Neural cell (in vitro differentiated cells): Measurements from ENCODE around the gene RSAD1. TPM values are rescaled to one million over a fixed set of nuclear protein-coding genes. Genes with fewer than 3 reads are reported as not detected.

Source experiments
- H2AFZ ChIP-seq: fragments of 200-600, 300-800 bp; sonication (generic), shearing (Covaris generic); 2 replicates; pipeline ENCODE4 v1.6.0; 2014; ENCODE audit warnings: low read depth, mild to moderate bottlenecking, antibody characterized with exemption, low read length, moderate library complexity
- H3F3A ChIP-seq: fragments of 200-600 bp; shearing (Covaris generic); 2 replicates; pipeline ENCODE4 v1.6.1; 2016; ENCODE audit warnings: mild to moderate bottlenecking, moderate library complexity, mixed read lengths, antibody characterized with exemption, low read length; ENCODE audit not compliant: insufficient read depth, poor library complexity, severe bottlenecking
- H3K27ac ChIP-seq: fragments of 200-600, 300-800 bp; sonication (generic), shearing (Covaris generic); 2 replicates; pipeline ENCODE4 v1.5.1; 2014; ENCODE audit warnings: mild to moderate bottlenecking, low read length, moderate library complexity
- H3K27me3 ChIP-seq: fragments of 300-800, 200-600 bp; sonication (generic), shearing (Covaris generic); 2 replicates; pipeline ENCODE4 v1.6.0; 2014; ENCODE audit warnings: mild to moderate bottlenecking, low read depth, low read length, moderate library complexity; ENCODE audit not compliant: insufficient read depth
- H3K36me3 ChIP-seq: fragments of 300-800, 200-600 bp; sonication (generic), shearing (Covaris generic); 2 replicates; pipeline ENCODE4 v1.5.1; 2014; ENCODE audit warnings: mild to moderate bottlenecking, antibody characterized with exemption, low read length, moderate library complexity; ENCODE audit not compliant: insufficient read depth
- H3K4me2 ChIP-seq: fragments of 300-800, 200-600 bp; sonication (generic), shearing (Covaris generic); 2 replicates; pipeline ENCODE4 v1.6.0; 2014; ENCODE audit warnings: mild to moderate bottlenecking, low read length
- H3K4me3 ChIP-seq: fragments of 300-800, 200-600 bp; sonication (generic), shearing (Covaris generic); 2 replicates; pipeline ENCODE4 v1.5.1; 2014; ENCODE audit warnings: mild to moderate bottlenecking, low read length, moderate library complexity
- H3K79me2 ChIP-seq: fragments of 200-600 bp; shearing (Covaris generic); replicated peaks from 2 replicates; pipeline ENCODE4 v1.6.0; 2014; ENCODE audit warnings: mild to moderate bottlenecking, low read length, moderate library complexity; ENCODE audit not compliant: insufficient read depth
- H3K9ac ChIP-seq: fragments of 300-800, 200-600 bp; sonication (generic), shearing (Covaris generic); 2 replicates; pipeline ENCODE4 v1.6.1; 2016; ENCODE audit warnings: mild to moderate bottlenecking, low read length, mixed read lengths
- H3K9me2 ChIP-seq: fragments of 200-600 bp; shearing (Covaris generic); 2 replicates; pipeline ENCODE4 v1.6.1; 2016; ENCODE audit warnings: mild to moderate bottlenecking, low read length, mixed read lengths; ENCODE audit not compliant: insufficient read depth
- H3K9me3 ChIP-seq: fragments of 200-600, 300-800 bp; sonication (generic), shearing (Covaris generic); 2 replicates; pipeline ENCODE4 v1.6.1; 2016; ENCODE audit warnings: mild to moderate bottlenecking, mixed run types, low read length, moderate library complexity, mixed read lengths
- H4K20me1 ChIP-seq: fragments of 200-600 bp; shearing (Covaris generic); 2 replicates; pipeline ENCODE4 v1.6.1; 2016; ENCODE audit warnings: mild to moderate bottlenecking, mixed run types; ENCODE audit not compliant: insufficient read depth
- CTCF ChIP-seq: fragments of 450-650 bp; IDR thresholded peaks from 2 replicates; pipeline ENCODE4 v1.5.1; 2014; ENCODE audit warnings: antibody characterized with exemption, mild to moderate bottlenecking, moderate library complexity; ENCODE audit not compliant: poor library complexity, severe bottlenecking
- EP300 ChIP-seq: fragments of 450-650 bp; conservative IDR thresholded peaks from 2 replicates; pipeline ENCODE4 v1.6.1; 2014; ENCODE audit warnings: antibody characterized with exemption, mild to moderate bottlenecking, moderate library complexity; ENCODE audit not compliant: poor library complexity, severe bottlenecking
- EZH2 ChIP-seq: fragments of 200-600, 300-800 bp; shearing (Covaris generic), sonication (generic); IDR thresholded peaks from 2 replicates; pipeline ENCODE4 v1.6.1; 2014; ENCODE audit warnings: antibody characterized with exemption, low read length, borderline replicate concordance, mild to moderate bottlenecking; ENCODE audit not compliant: insufficient read depth, poor library complexity, severe bottlenecking
- MXI1 ChIP-seq: fragments of 450-650 bp; conservative IDR thresholded peaks from 2 replicates; pipeline ENCODE4 v1.6.1; 2014; ENCODE audit warnings: antibody characterized with exemption, mild to moderate bottlenecking; ENCODE audit not compliant: poor library complexity, severe bottlenecking
- POLR2AphosphoS5 ChIP-seq: IDR thresholded peaks from 2 replicates; pipeline ENCODE4 v1.6.1; 2012
- RAD21 ChIP-seq: fragments of 450-650 bp; conservative IDR thresholded peaks from 2 replicates; pipeline ENCODE4 v1.6.1; 2014; ENCODE audit warnings: antibody characterized with exemption, mild to moderate bottlenecking, moderate library complexity
- REST ChIP-seq: IDR thresholded peaks from 2 replicates; pipeline ENCODE4 v1.6.1; 2012; ENCODE audit warnings: borderline replicate concordance
- SMC3 ChIP-seq: fragments of 450-650 bp; conservative IDR thresholded peaks from 2 replicates; pipeline ENCODE4 v1.6.1; 2014; ENCODE audit warnings: antibody characterized with exemption, mild to moderate bottlenecking, moderate library complexity; ENCODE audit not compliant: poor library complexity
- TAF1 ChIP-seq: IDR thresholded peaks from 2 replicates; pipeline ENCODE4 v1.6.1; 2012; ENCODE audit warnings: low read depth
- polyA plus RNA-seq: library from polyadenylated mRNA; depleted of rRNA; stranded (reverse); fragments of >200 nt; gene quantifications from 2 replicates; pipeline ENCODE4 v1.2.3, GENCODE V29; 2014

The RSAD1 gene
- polyA plus RNA-seq, 1 donor from 2014 or later: 61.9 TPM

DNA sequence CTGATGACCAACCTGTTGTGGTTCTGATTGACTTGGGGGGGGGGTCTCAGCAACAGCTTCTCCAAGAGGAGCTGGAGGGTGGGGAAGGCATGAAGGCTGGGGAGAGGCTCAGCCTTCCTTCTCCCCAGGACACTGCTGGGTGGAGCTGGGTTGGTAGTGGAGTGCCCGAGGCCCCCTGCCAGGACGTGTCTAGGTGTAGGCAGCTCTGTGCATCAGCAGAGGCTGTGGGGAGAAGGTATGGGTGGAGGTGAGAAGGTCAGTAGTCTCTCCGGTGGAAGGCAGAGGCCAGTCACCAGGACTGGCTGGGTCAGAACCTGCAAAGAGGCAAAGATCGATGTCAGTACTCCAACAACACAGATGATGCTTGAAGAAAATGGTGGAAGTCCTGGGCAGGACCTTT, 13.9 kb upstream of the RSAD1 start:
- H3K27me3 ChIP-seq: peaks cover 24% of the 10 kb centered on the region
- H3K4me2 ChIP-seq: no peak overlapping the region
- no peaks in the 10 kb centered on the region for H3K79me2 ChIP-seq
- no peak overlapping the region for H2AFZ ChIP-seq
- no peaks in the 10 kb centered on the region for H3K9me2 ChIP-seq
- H3K27ac ChIP-seq: no peak overlapping the region
- H3F3A ChIP-seq: no peaks in the 10 kb centered on the region
- TF ChIP-seq SMC3 (no peak), EP300 (no peak), REST (no peak), POLR2AphosphoS5 (no peak), RAD21 (no peak), EZH2 (no peak), TAF1 (no peak)
- no peaks in the 10 kb centered on the region for H3K36me3 ChIP-seq
- H4K20me1 ChIP-seq: no peaks in the 10 kb centered on the region
- H3K9me3 ChIP-seq: no peaks in the 10 kb centered on the region
- no peak overlapping the region for H3K4me3 ChIP-seq
- H3K9ac ChIP-seq: no peak overlapping the region

GRCh38 chr17:50465171-50465570, 13.5 kb upstream of the RSAD1 start:
- H3F3A ChIP-seq: no peaks in the 10 kb centered on the region
- H4K20me1 ChIP-seq: no peaks in the 10 kb centered on the region
- peaks cover 27% of the 10 kb centered on the region for H3K27me3 ChIP-seq
- TF ChIP-seq EP300: no peak
- TF ChIP-seq CTCF: no peak
- TF ChIP-seq TAF1: no peak
- no peak for TF ChIP-seq EZH2
- TF ChIP-seq REST: no peak
- no peak for TF ChIP-seq MXI1
- TF ChIP-seq RAD21: no peak
- TF ChIP-seq POLR2AphosphoS5: no peak
- no peak for TF ChIP-seq SMC3
- H3K27ac ChIP-seq: no peak overlapping the region
- H3K9me3 ChIP-seq: no peaks in the 10 kb centered on the region
- no peaks in the 10 kb centered on the region for H3K36me3 ChIP-seq
- H3K79me2 ChIP-seq: no peaks in the 10 kb centered on the region
- no peak overlapping the region for H3K4me2 ChIP-seq
- H2AFZ ChIP-seq: no peak overlapping the region
- no peak overlapping the region for H3K9ac ChIP-seq
- H3K9me2 ChIP-seq: no peaks in the 10 kb centered on the region
- H3K4me3 ChIP-seq: no peak overlapping the region
